GM12892 (cell line): Measurements from ENCODE around the gene ACTA1.

Experiments used
- POLR2A ChIP-seq: IDR thresholded peaks from 2 replicates; pipeline ENCODE4 v1.6.1; 2011; ENCODE audit warnings: low read depth, low read length, control low read depth
- POLR2AphosphoS5 ChIP-seq: IDR thresholded peaks from 2 replicates; pipeline ENCODE4 v1.6.1; 2011; ENCODE audit warnings: low read depth, low read length, control low read depth
- TAF1 ChIP-seq: IDR thresholded peaks from 2 replicates; pipeline ENCODE4 v1.6.1; 2011; ENCODE audit warnings: low read depth, mild to moderate bottlenecking, control low read depth, low read length, borderline replicate concordance

DNA sequence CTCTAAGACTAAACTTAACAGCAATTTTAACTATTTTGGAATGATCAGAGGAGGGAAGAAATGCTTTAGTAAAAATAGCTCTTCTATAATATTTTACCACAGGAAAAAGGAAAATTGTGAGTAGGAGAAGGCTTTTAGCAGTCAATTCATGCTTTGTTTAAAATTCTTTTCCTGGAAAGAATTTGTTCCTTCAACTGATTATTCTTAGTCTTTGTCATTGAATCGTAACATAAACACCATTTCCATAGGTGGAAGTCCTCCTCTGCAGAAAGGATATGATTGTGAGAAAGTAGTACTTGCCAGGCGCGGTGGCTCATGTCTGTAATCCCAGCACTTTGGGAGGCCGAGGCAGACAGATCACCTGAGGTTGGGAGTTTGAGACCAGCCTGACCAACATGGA, 11.9 kb upstream of the ACTA1 start:
- no peak for TF ChIP-seq POLR2AphosphoS5
- no peak for TF ChIP-seq TAF1
- no peak for TF ChIP-seq POLR2A
